BLaER1 (cell line): Measurements from ENCODE around the gene KCNAB1.
"Not testable (repeated sequence)": the region's sequence is repeated elsewhere in the genome, so short reads cannot be mapped to it uniquely, and the experiment has no call there.

Experiments
- H3K27ac ChIP-seq: shearing (Covaris generic); formaldehyde crosslinking; 2 replicates; pipeline ENCODE4 v1.8.1; 2022
- H3K27me3 ChIP-seq: shearing (Covaris generic); formaldehyde crosslinking; 2 replicates; pipeline ENCODE4 v1.8.1; 2022
- H3K36me3 ChIP-seq: shearing (Covaris generic); formaldehyde crosslinking; 2 replicates; pipeline ENCODE4 v1.8.1; 2022
- H3K4me1 ChIP-seq: shearing (Covaris generic); formaldehyde crosslinking; 2 replicates; pipeline ENCODE4 v1.8.1; 2022
- H3K4me2 ChIP-seq: shearing (Covaris generic); formaldehyde crosslinking; 2 replicates; pipeline ENCODE4 v1.8.1; 2022
- H3K4me3 ChIP-seq: shearing (Covaris generic); formaldehyde crosslinking; 2 replicates; pipeline ENCODE4 v1.8.1; 2022
- H3K9ac ChIP-seq: shearing (Covaris generic); formaldehyde crosslinking; 2 replicates; pipeline ENCODE4 v1.8.1; 2022
- H3K9me3 ChIP-seq: shearing (Covaris generic); formaldehyde crosslinking; 2 replicates; pipeline ENCODE4 v1.8.1; 2022
- H4K20me1 ChIP-seq: shearing (Covaris generic); formaldehyde crosslinking; 2 replicates; pipeline ENCODE4 v1.8.1; 2022
- Cebpa-rat ChIP-seq: shearing (Covaris generic); IDR thresholded peaks from 2 replicates; pipeline ENCODE4 v1.8.1; 2022

KCNAB1 gene

GRCh38 chr3:156230278-156230900, 110.0 kb downstream of the KCNAB1 start:
- TF ChIP-seq Cebpa-rat = no peak
- Histone ChIP-seq H3K4me3 (no peak overlapping the region), H3K27ac (no peak overlapping the region), H3K27me3 (no peaks in the 10 kb centered on the region), H3K4me1 (no peaks in the 10 kb centered on the region), H3K36me3 (no peaks in the 10 kb centered on the region), H3K9ac (no peak overlapping the region), H3K9me3 (no peaks in the 10 kb centered on the region), H3K4me2 (no peak overlapping the region), H4K20me1 (no peaks in the 10 kb centered on the region)

GRCh38 chr3:156231221-156231620, 110.8 kb downstream of the KCNAB1 start:
- H3K4me2 ChIP-seq, H3K4me3 ChIP-seq, H3K27ac ChIP-seq, H3K9ac ChIP-seq, H3K36me3 ChIP-seq, H3K27me3 ChIP-seq, H3K9me3 ChIP-seq, H3K4me1 ChIP-seq, H4K20me1 ChIP-seq: not testable (repeated sequence)

GRCh38 chr3:156233876-156234275, 113.5 kb downstream of the KCNAB1 start:
- Histone ChIP-seq H3K27me3 (no peaks in the 10 kb centered on the region), H3K9ac (no peak overlapping the region), H3K27ac (no peak overlapping the region), H3K36me3 (no peaks in the 10 kb centered on the region), H3K9me3 (no peaks in the 10 kb centered on the region), H4K20me1 (no peaks in the 10 kb centered on the region), H3K4me2 (no peak overlapping the region), H3K4me3 (no peak overlapping the region), H3K4me1 (no peaks in the 10 kb centered on the region)
- no peak for TF ChIP-seq Cebpa-rat

- no peaks in the 10 kb centered on the region for H4K20me1 ChIP-seq
Observed at GRCh38 chr3:156236556-156237260, 116.3 kb downstream of the KCNAB1 start.

GRCh38 chr3:156240642-156241041, 120.3 kb downstream of the KCNAB1 start:
- H3K4me3 ChIP-seq = no peak overlapping the region
- peak overlapping the region; percentile 33 for H3K4me2 ChIP-seq
- H3K4me1 ChIP-seq = peaks cover 16% of the 10 kb centered on the region
- TF ChIP-seq Cebpa-rat = no peak
- no peaks in the 10 kb centered on the region for H4K20me1 ChIP-seq
- no peak overlapping the region for H3K9ac ChIP-seq
- H3K36me3 ChIP-seq = no peaks in the 10 kb centered on the region
- no peak overlapping the region for H3K27ac ChIP-seq
- no peaks in the 10 kb centered on the region for H3K27me3 ChIP-seq
- H3K9me3 ChIP-seq = no peaks in the 10 kb centered on the region

More at GRCh38 chr3:156236556-156237260, 116.3 kb downstream of the KCNAB1 start:
- Histone ChIP-seq H3K9ac (no peak overlapping the region), H3K27ac (no peak overlapping the region), H3K36me3 (no peaks in the 10 kb centered on the region), H3K4me3 (no peak overlapping the region), H3K4me1 (peaks cover 15% of the 10 kb centered on the region), H3K27me3 (no peaks in the 10 kb centered on the region), H3K4me2 (no peak overlapping the region), H3K9me3 (no peaks in the 10 kb centered on the region)
- no peak for TF ChIP-seq Cebpa-rat

- H3K27me3 ChIP-seq = no peaks in the 10 kb centered on the region
- no peaks in the 10 kb centered on the region for H3K9me3 ChIP-seq
- H3K4me3 ChIP-seq = no peak overlapping the region
- no peak overlapping the region for H3K4me2 ChIP-seq
- no peaks in the 10 kb centered on the region for H3K4me1 ChIP-seq
- TF ChIP-seq Cebpa-rat = no peak
- no peak overlapping the region for H3K27ac ChIP-seq
- no peak overlapping the region for H3K9ac ChIP-seq
- H4K20me1 ChIP-seq = no peaks in the 10 kb centered on the region
- H3K36me3 ChIP-seq = no peaks in the 10 kb centered on the region
Observed at GRCh38 chr3:156246961-156247725, 126.8 kb downstream of the KCNAB1 start.

- H3K4me3 ChIP-seq = no peak overlapping the region
Observed at GRCh38 chr3:156250550-156250949, 130.2 kb downstream of the KCNAB1 start.

GRCh38 chr3:156251424-156251823, 131.0 kb downstream of the KCNAB1 start:
- TF ChIP-seq Cebpa-rat = no peak
- Histone ChIP-seq H3K4me1 (no peaks in the 10 kb centered on the region), H3K27me3 (no peaks in the 10 kb centered on the region), H3K27ac (no peak overlapping the region), H3K9me3 (no peaks in the 10 kb centered on the region), H3K4me3 (no peak overlapping the region), H3K4me2 (no peak overlapping the region), H3K36me3 (no peaks in the 10 kb centered on the region), H4K20me1 (no peaks in the 10 kb centered on the region), H3K9ac (no peak overlapping the region)

More at GRCh38 chr3:156250550-156250949, 130.2 kb downstream of the KCNAB1 start:
- Histone ChIP-seq H3K27ac (no peak overlapping the region), H3K27me3 (no peaks in the 10 kb centered on the region), H3K9ac (no peak overlapping the region), H3K4me2 (no peak overlapping the region), H3K36me3 (no peaks in the 10 kb centered on the region), H3K9me3 (no peaks in the 10 kb centered on the region), H4K20me1 (no peaks in the 10 kb centered on the region), H3K4me1 (no peaks in the 10 kb centered on the region)
- TF ChIP-seq Cebpa-rat = no peak

- Histone ChIP-seq H4K20me1 (no peaks in the 10 kb centered on the region), H3K4me1 (no peaks in the 10 kb centered on the region), H3K4me2 (no peak overlapping the region), H3K9me3 (no peaks in the 10 kb centered on the region), H3K9ac (no peak overlapping the region), H3K4me3 (no peak overlapping the region), H3K27me3 (no peaks in the 10 kb centered on the region), H3K36me3 (no peaks in the 10 kb centered on the region), H3K27ac (no peak overlapping the region)
- TF ChIP-seq Cebpa-rat = no peak
Observed at GRCh38 chr3:156252656-156253055, 132.3 kb downstream of the KCNAB1 start.

GRCh38 chr3:156253150-156253549, 132.8 kb downstream of the KCNAB1 start:
- Histone ChIP-seq H3K4me3 (no peak overlapping the region), H3K36me3 (no peaks in the 10 kb centered on the region), H4K20me1 (no peaks in the 10 kb centered on the region), H3K9me3 (no peaks in the 10 kb centered on the region), H3K27ac (no peak overlapping the region), H3K9ac (no peak overlapping the region), H3K4me2 (no peak overlapping the region), H3K27me3 (no peaks in the 10 kb centered on the region), H3K4me1 (no peaks in the 10 kb centered on the region)
- no peak for TF ChIP-seq Cebpa-rat
